DND-41 (cell line): ENCODE results near the gene NTNG2.

ENCODE experiments used
- ATAC-seq: fragments of 200-7000 bp; cut with Tn5 transposase; 3 replicates; pipeline ENCODE4 v1.9.1; 2021; ENCODE audit warnings: low read depth; ENCODE audit not compliant: insufficient read depth
- DNase-seq: peaks from one replicate; pipeline ENCODE4 v3.0.0-alpha.2; 2020
- H2AFZ ChIP-seq: 2 replicates; pipeline ENCODE4 v1.6.0; 2012; ENCODE audit warnings: low read depth, low read length
- H3K27ac ChIP-seq: 2 replicates; pipeline ENCODE4 v1.5.1; 2012; ENCODE audit warnings: low read length, inconsistent platforms
- H3K27me3 ChIP-seq: fragments of 200-600 bp; sonication (generic); 2 replicates; pipeline ENCODE4 v1.6.0; 2012; ENCODE audit warnings: low read length, mild to moderate bottlenecking, inconsistent platforms; ENCODE audit not compliant: insufficient read depth, poor library complexity
- H3K36me3 ChIP-seq: 2 replicates; pipeline ENCODE4 v1.5.1; 2012; ENCODE audit warnings: low read length, inconsistent platforms; ENCODE audit not compliant: insufficient read depth
- H3K4me1 ChIP-seq: 2 replicates; pipeline ENCODE4 v1.5.1; 2012; ENCODE audit warnings: mild to moderate bottlenecking, low read length; ENCODE audit not compliant: insufficient read depth
- H3K4me2 ChIP-seq: 2 replicates; pipeline ENCODE4 v1.6.0; 2012; ENCODE audit warnings: mild to moderate bottlenecking, moderate library complexity, low read length, inconsistent platforms; ENCODE audit not compliant: insufficient read depth
- H3K4me3 ChIP-seq, 2 experiments: fragments of 200-600 bp in 1 of 2; shearing (Covaris generic) in 1 of 2; 2 replicates each; pipeline ENCODE4 v1.5.1; 2012 to 2016; ENCODE audit warnings: inconsistent platforms in 2 of 2, low read length in 2 of 2, mild to moderate bottlenecking in 2 of 2, low read depth in 1 of 2, moderate library complexity in 1 of 2
- H3K79me2 ChIP-seq: 2 replicates; pipeline ENCODE4 v1.6.0; 2012; ENCODE audit warnings: low read length, inconsistent platforms; ENCODE audit not compliant: insufficient read depth
- H3K9ac ChIP-seq: 2 replicates; pipeline ENCODE4 v1.6.0; 2012; ENCODE audit warnings: low read depth, mild to moderate bottlenecking, inconsistent platforms, low read length, moderate library complexity
- H3K9me3 ChIP-seq: 2 replicates; pipeline ENCODE4 v1.5.1; 2012; ENCODE audit warnings: low read length, moderate library complexity, mild to moderate bottlenecking, inconsistent platforms; ENCODE audit not compliant: insufficient read depth, severe bottlenecking
- H4K20me1 ChIP-seq: 2 replicates; pipeline ENCODE4 v1.6.0; 2012; ENCODE audit warnings: low read length; ENCODE audit not compliant: insufficient read depth
- CTCF ChIP-seq: IDR thresholded peaks from 2 replicates; pipeline ENCODE4 v1.5.1; 2012; ENCODE audit warnings: borderline replicate concordance, low read length, moderate library complexity, mild to moderate bottlenecking; ENCODE audit not compliant: poor library complexity, severe bottlenecking; ENCODE audit errors: extremely low read depth
- EZH2 ChIP-seq: IDR thresholded peaks from 3 replicates; pipeline ENCODE4 v1.6.1; 2012; ENCODE audit warnings: borderline replicate concordance, low read depth, mild to moderate bottlenecking, moderate library complexity, low read length, inconsistent platforms; ENCODE audit not compliant: severe bottlenecking

The NTNG2 gene

GRCh38 chr9:132197856-132198550 lies 36.1 kb downstream of the NTNG2 start:
- Histone ChIP-seq H3K79me2 (no peaks in the 10 kb centered on the region), H3K4me1 (no peaks in the 10 kb centered on the region), H3K9ac (no peak overlapping the region), H3K9me3 (no peaks in the 10 kb centered on the region), H2AFZ (no peak overlapping the region), H3K27me3 (no peaks in the 10 kb centered on the region), H3K36me3 (no peaks in the 10 kb centered on the region), H3K27ac (no peak overlapping the region), H4K20me1 (no peaks in the 10 kb centered on the region), H3K4me2 (no peak overlapping the region), H3K4me3 (no peak overlapping the region)
- TF ChIP-seq CTCF (no peak), EZH2 (no peak)
- ATAC-seq (no peak), DNase-seq (no peak)

GRCh38 chr9:132199056-132199455 lies 37.2 kb downstream of the NTNG2 start:
- Histone ChIP-seq H3K4me1 (no peaks in the 10 kb centered on the region), H3K4me2 (no peak overlapping the region), H3K36me3 (no peaks in the 10 kb centered on the region), H3K9ac (no peak overlapping the region), H3K9me3 (no peaks in the 10 kb centered on the region), H3K4me3 (no peak overlapping the region), H3K79me2 (no peaks in the 10 kb centered on the region), H3K27me3 (no peaks in the 10 kb centered on the region), H4K20me1 (no peaks in the 10 kb centered on the region), H2AFZ (no peak overlapping the region), H3K27ac (no peak overlapping the region)
- DNase-seq (no peak), ATAC-seq (no peak)
- no peak for TF ChIP-seq EZH2
- TF ChIP-seq CTCF: no peak

GRCh38 chr9:132200706-132201105 lies 38.8 kb downstream of the NTNG2 start:
- Histone ChIP-seq H3K4me3 (no peak overlapping the region), H2AFZ (no peak overlapping the region), H3K27me3 (no peaks in the 10 kb centered on the region), H3K79me2 (no peaks in the 10 kb centered on the region), H3K27ac (no peak overlapping the region), H3K9ac (no peak overlapping the region), H3K4me1 (no peaks in the 10 kb centered on the region), H3K4me2 (no peak overlapping the region), H3K9me3 (no peaks in the 10 kb centered on the region), H3K36me3 (no peaks in the 10 kb centered on the region), H4K20me1 (no peaks in the 10 kb centered on the region)
- no peak for ATAC-seq
- no peak for DNase-seq
- no peak for TF ChIP-seq EZH2
- TF ChIP-seq CTCF: no peak
